Mesenteric fat pad (tissue), 1 donor: ENCODE results near the gene FUT1. TPM values are rescaled to one million over a fixed set of nuclear protein-coding genes. Genes with fewer than 3 reads are reported as not detected.

ENCODE experiments used
- DNase-seq: peaks from one replicate; pipeline ENCODE4 v3.0.0-alpha.2; 2020; ENCODE audit warnings: low spot score
- total RNA-seq: library from RNA; stranded (reverse); fragmentation: NEBNext Ultra II Directional; extraction: Animal tissue kit (Norgen Biotek cat#: 25700); gene quantifications from one replicate; pipeline ENCODE4 v1.2.1, GENCODE V29; 2021
- donor health status: DM: yes; HTN: yes; CAD: no.

FUT1 gene
- total RNA-seq, 1 donor from 2014 or later = 5.7 TPM

DNA sequence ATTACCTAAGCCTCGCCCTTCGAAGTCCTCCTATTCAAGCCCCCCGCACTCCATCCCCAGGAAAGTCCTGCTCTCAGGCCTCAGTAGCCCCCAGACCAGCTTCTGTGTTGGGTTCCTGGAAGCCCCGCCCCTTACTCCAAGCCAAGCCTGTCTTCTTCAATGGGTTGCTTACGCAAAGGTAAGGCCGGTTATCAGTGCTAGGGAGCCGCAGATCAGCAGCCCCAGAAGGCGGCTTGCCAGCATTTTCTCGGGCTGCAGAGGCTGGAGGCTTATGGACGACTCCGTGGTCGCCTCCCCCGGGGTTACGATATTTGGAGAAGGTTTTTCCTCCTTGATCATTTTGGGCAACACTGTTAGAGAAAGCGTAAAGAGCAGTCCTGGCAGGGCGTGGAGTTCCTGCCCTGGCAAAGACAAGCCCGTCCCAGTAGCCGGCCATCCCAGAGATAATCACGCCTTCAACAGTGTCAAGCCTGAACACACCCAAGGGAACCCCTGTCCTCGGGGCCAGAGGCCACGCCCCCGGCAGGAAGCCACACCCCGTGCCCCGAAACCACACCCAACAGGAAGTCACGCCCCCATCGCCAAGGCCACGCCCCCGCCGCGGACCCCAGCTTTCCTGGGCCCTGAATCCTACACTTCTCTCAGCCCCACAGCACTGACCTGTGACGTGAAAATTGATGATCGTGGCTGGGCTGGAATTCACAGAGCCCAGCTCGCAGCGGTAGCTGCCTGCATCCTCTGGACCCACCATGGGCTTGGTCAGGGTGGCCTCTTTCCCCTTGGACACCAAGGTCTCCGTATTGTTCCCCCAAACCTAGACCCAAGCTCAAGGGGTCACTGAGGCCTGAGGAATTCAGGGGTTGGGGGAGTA is 11.1 kb downstream of the FUT1 start:
- DNase-seq = no peak

DNA sequence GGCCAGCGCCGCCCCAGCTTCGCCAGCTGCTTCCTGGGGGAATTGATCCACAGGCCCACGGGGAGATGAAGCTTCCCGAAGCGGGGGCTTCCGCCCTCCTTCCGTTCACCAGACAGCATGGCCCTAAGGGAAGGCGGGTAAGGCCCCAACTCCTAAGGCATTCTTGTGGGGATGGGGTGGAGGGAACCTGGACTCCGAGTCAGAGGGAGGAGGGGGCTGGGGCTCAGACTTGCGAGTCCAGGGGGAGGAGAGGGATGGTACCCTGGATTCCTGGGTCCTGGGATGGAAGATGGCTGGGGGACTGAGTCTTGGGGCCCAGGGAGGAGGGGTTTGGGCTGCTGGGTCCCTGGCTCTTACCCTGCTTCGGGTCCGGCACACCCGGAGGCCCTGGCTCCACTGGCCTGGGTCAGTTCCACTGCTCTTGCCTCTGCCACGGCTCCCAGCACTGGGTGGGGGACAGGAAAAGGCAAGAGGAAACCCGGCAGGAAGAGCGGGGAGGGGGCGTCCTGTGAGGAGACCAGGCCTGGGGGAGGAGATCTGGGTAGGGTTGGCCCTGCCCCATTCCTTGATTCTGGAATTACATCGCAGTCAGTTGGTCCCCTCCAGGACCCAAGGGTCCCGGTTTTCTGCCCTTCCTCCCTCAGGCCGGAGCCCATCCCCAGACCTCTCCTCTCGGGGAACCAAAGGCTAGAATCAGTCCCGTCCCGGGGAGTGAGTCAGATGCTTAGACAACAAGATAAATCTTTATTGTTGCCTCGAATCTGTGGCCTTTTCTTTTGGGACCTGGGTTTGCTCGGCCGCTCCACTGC is 12.1 kb downstream of the FUT1 start, which contains the start of gene RASIP1:
TSS of gene RASIP1 (minus strand) at position 447 of the 809 bp plus-strand sequence. CDS start at position 119, 328 bp downstream.
- no peak for DNase-seq

DNA sequence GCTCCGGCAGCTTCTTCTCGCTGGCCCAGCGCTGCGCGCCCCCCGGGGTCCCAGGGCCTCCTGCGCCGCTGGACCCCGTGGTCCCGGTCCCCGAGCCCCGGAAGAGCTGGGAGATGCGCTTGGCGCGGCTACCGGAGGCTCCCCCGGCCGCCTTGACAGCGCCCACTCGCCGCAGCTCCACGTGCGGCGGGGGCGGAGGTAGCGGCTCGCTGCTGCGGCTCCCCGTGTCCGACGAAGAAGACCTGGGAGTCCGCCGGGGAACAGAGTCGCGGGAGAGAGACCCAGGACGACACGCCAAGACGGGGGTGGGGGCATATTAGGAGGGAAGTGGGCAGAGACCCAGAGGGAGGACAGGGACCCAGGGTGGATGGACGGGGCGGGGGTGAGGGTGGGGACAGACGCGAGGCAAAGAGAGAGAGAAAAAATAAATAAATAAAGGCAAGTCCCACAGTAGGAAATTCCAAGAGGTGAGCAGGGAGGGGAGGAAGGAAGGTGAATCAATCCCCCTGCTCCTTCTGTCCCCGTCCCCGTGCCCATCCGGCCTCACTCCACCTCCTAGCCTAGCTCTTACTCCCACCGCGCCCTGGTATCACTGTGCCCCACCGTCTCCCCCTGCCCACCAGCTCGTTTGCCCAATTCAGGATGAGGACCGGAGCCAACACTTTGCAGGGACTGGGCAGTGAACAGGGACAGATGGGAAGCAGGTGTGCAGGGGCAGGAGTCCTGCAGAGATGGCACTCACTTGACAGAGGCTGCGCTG is 12.9 kb downstream of the FUT1 start:
- DNase-seq = no peak

- peak; percentile 95 for DNase-seq
These were observed 13.7 kb downstream of the FUT1 start for GRCh38 chr19:48738557-48739403.

DNA sequence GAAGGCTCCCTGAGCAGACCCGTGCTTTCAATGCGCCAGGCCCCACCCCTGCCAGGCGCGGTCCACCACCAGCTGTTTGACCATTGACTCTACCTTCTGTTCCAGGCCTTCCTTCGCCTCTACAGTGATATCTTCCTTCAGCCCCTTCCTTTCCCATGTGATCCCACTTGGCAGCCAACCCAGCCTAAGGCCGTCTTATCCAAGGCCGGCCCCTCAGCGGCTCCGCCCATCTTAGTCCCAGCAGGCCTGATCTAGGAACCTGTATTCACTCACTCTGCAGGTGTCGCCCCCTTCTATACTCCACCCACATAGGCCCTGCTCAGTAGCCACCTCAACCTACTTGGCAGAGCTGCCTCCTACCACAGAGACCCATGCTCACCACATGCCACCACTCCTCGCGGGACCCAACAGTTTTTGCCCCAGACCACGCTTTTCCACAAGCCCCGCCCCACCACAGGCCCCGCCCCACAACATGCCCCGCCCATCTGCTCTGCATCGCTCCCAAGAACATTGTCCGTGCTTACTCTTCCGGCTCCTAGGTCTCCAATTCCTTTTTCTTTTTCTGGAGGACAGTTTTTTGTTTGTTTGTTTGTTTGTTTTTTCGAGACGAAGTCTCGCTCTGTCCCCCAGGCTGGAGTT is 15.0 kb downstream of the FUT1 start:
- DNase-seq = no peak

- DNase-seq = no peak
These were observed 17.3 kb downstream of the FUT1 start for GRCh38 chr19:48735031-48735615.

- no peak for DNase-seq
These were observed 17.8 kb downstream of the FUT1 start for GRCh38 chr19:48734625-48735024.

DNA sequence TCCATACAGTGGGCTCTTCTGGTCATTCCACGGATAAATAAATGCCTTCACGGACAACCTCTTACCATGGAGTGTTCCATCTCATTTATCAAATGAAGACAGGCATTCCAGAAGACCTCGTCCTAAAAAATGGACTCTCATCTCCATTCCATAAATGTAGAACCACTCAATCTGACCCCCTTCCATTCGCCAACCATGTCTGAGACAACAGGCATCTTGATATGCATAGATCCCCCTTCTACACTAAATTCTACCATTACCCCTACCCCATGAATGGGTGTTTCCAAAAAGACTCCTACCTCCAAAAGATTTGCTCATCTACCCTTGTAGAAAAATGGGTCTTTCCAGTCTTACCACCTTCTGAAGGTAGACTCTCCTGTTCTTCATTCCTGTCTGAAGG is 21.0 kb downstream of the FUT1 start:
- DNase-seq = no peak

GRCh38 chr19:48728911-48729664 is 23.4 kb downstream of the FUT1 start:
- DNase-seq = no peak

GRCh38 chr19:48726556-48726955 is 25.9 kb downstream of the FUT1 start:
- DNase-seq = no peak

DNA sequence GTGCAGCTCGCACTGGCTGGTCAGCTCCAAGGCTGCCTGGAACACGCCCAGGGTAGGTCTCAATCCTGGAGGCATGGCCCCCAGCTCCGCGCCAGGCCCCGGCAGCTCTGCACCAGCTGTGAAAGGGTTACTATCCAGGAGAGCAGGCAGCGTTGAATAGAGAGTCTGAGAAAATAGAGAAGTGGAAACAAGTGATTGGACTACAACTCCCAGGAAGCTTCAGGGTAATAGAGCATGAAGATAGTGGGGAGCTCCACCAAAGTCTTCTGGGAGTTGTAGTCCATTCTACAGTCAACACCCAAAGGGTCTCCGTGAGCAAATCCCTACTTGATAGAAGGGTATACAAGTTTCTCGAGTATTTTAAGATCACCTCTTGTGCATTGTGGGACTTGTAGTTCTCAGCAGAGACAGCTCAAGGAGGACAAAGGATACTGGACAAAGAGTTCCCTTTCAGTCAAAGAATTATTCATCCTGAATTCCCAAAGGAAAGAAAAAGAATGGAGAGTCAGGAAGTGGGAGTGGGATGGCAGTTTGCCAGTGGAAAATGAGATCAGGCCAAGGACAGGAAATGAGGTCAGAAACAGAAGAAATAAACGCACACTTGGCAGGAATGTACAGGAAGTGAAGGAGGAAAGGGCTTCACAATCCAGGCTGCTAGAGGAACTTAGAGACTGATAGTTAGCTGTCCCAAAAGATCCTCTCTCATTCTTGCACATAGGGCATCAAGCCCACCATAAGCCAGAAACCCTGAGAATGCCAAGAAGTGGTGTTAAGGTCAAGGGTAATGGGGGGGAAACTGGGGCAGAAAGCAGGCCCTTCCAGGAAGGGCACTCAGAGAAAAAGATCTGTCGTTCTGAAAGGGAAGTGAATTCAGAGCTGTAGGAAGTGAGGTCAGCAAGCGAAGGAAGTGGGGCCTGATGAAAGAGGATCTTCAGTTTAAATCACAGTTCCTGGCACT is 27.4 kb downstream of the FUT1 start:
- DNase-seq = no peak

DNA sequence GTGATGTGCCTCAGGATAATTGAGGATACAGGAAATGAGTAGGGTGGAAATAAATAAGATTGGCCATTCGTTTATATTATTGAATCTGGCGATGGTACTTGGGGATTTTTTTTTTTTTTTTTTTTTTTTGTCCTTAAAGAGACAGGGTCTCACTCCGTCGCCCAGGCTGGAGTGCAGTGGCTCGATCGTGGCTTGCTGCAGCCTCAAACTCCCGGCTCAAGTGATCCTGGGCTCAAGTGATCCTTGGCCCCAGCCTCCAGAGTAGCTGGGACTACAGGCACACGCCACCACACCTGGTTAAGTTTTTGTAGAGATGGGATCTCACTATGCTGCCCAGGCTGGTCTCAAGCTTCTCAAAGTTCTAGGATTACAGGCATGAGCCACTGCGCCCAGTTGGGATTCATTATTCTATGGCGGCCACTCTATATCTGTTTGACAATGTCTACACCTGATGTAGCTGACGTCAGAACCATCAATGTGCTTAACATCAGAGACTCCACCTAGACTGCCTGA is 30.2 kb downstream of the FUT1 start:
- no peak for DNase-seq

- peak; percentile 94 for DNase-seq
These were observed 31.7 kb downstream of the FUT1 start for GRCh38 chr19:48720613-48721296.

DNA sequence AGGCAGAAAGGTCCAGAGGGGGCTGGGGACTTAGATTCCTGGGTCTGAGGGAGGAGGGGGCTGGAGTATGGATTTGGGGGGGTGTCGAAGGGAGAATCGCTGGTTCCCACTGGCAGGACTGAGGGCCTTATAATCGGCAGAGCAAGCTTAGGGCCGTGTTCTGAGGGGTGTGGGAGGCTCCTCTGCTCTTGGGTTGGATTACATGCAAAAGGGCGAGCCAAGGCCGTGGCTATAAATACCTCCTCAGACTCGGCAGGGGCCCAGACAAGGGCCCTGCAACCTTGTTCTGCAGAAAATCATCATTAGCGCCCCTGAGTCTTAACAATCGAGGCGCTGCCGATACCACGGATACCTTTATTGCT is 32.2 kb downstream of the FUT1 start:
- no peak for DNase-seq

DNA sequence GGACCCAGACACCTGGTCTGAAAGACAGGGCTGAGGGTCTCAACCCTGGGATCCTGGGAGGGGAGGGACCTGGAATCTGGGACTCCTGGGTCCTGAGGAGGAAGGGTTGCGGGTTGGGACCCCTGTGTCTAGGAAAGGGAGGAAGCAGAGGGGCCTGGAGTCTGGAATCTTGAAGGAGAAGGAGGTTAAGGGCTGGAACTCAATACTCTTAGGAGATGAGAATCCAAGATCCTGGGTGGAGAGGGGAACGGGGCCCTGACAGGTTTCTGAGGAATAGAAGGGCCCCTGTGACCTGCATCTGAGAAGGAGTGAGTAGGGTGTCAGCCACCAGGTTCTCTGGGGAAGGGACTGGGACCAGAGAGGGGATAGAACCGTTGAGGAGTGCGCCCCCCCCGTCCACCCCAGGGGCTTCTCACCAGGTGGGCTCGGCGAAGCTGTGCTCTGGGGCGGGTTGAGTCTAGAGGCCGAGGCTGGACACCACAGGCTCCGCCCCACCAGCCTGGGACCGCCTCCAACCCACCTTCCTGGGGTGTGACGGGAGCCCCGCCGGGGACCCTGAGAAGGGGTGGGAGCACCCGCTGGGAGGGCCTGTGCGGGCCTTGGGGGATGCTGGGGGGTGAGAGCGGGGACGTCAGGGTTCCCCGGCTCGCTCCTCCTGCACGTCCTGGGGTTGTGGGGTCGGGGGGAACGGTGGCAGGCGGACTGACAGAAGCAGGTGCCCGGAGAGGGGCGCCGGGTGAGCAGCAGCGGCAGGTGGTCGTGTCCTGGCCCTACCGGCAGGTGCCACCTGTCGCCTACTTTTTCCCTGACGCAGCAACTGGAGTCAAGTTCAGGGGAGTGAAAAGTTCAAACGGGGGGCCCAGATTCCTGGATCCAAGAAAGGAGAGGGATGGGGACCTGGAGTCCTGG is 32.9 kb downstream of the FUT1 start, which contains the start of gene MAMSTR:
TSS of gene MAMSTR (minus strand) at position 463 of the 909 bp plus-strand sequence. CDS start 694 bp downstream, outside the sequence.
- no peak for DNase-seq
